ENCODE data around the gene EEF2K. TPM values are rescaled to one million over a fixed set of nuclear protein-coding genes. Genes with fewer than 3 reads are reported as not detected.

Gene EEF2K
- polyA plus RNA-seq, 4 donors, result 2.4 to 23.5 (median 5.8) TPM

GRCh38 chr16:22320572-22321339, 114.7 kb downstream of the EEF2K start:
- FAIRE-seq (no peak), DNase-seq (no peak)
- H3K4me1 ChIP-seq (ENCODE audit: control insufficient read depth in 3 of 3, insufficient read depth in 2 of 3, low read depth in 1 of 3, low read length in 2 of 3), result peaks cover 0 to 3% (median 0%) of the 10 kb centered on the region in 3 donors
- WGBS, 3 donors, result 80 to 82% (median 81%) methylated on average over 13 of the region's 13 CpGs
- H3K27ac ChIP-seq (ENCODE audit: low read depth in 1 of 3, low read length in 2 of 3), result no peak overlapping the region
- H3K9me3 ChIP-seq (ENCODE audit: control insufficient read depth in 2 of 2, insufficient read depth in 1 of 2, low read depth in 1 of 2, low read length in 1 of 2), result no peaks in the 10 kb centered on the region
- peaks cover 30 to 80% (median 31%) of the 10 kb centered on the region in 3 donors for H3K36me3 ChIP-seq (ENCODE audit: control insufficient read depth in 3 of 3, insufficient read depth in 2 of 3, low read depth in 1 of 3, low read length in 3 of 3)
- H3K27me3 ChIP-seq (ENCODE audit: control insufficient read depth in 3 of 3, insufficient read depth in 3 of 3, low read length in 3 of 3), result no peaks in the 10 kb centered on the region
- H3K4me3 ChIP-seq (ENCODE audit: low read depth in 1 of 3, low read length in 3 of 3), result no peak overlapping the region

- 45 to 51% (median 51%) methylated on average over 16 of the region's 16 CpGs for WGBS, 3 donors
- Histone ChIP-seq H3K27me3 (ENCODE audit: control insufficient read depth in 3 of 3, insufficient read depth in 3 of 3, low read length in 3 of 3) (no peaks in the 10 kb centered on the region), H3K4me3 (ENCODE audit: low read depth in 1 of 3, low read length in 3 of 3) (no peak overlapping the region), H3K36me3 (ENCODE audit: control insufficient read depth in 3 of 3, insufficient read depth in 2 of 3, low read depth in 1 of 3, low read length in 3 of 3) (peaks cover 32 to 82% (median 33%) of the 10 kb centered on the region in 3 donors), H3K27ac (ENCODE audit: low read depth in 1 of 3, low read length in 2 of 3) (no peak overlapping the region), H3K4me1 (ENCODE audit: control insufficient read depth in 3 of 3, insufficient read depth in 2 of 3, low read depth in 1 of 3, low read length in 2 of 3) (peaks cover 0 to 3% (median 0%) of the 10 kb centered on the region in 3 donors), H3K9me3 (ENCODE audit: control insufficient read depth in 2 of 2, insufficient read depth in 1 of 2, low read depth in 1 of 2, low read length in 1 of 2) (no peaks in the 10 kb centered on the region)
- DNase-seq (peak; percentile 71 to 87), FAIRE-seq (no peak)
Observed at GRCh38 chr16:22321340-22322001, 115.4 kb downstream of the EEF2K start.

- Histone ChIP-seq H3K27me3 (ENCODE audit: control insufficient read depth in 3 of 3, insufficient read depth in 3 of 3, low read length in 3 of 3) (no peaks in the 10 kb centered on the region), H3K4me3 (ENCODE audit: low read depth in 1 of 3, low read length in 3 of 3) (no peak overlapping the region), H3K36me3 (ENCODE audit: control insufficient read depth in 3 of 3, insufficient read depth in 2 of 3, low read depth in 1 of 3, low read length in 3 of 3) (peaks cover 28 to 82% (median 32%) of the 10 kb centered on the region in 3 donors), H3K9me3 (ENCODE audit: control insufficient read depth in 2 of 2, insufficient read depth in 1 of 2, low read depth in 1 of 2, low read length in 1 of 2) (no peaks in the 10 kb centered on the region), H3K4me1 (ENCODE audit: control insufficient read depth in 3 of 3, insufficient read depth in 2 of 3, low read depth in 1 of 3, low read length in 2 of 3) (peaks cover 0 to 3% (median 0%) of the 10 kb centered on the region in 3 donors), H3K27ac (ENCODE audit: low read depth in 1 of 3, low read length in 2 of 3) (no peak overlapping the region)
- 96 to 97% (median 96%) methylated on average over 11 of the region's 11 CpGs for WGBS, 3 donors
- DNase-seq, result no peak
- no peak for FAIRE-seq
Observed at GRCh38 chr16:22322021-22322471, 116.0 kb downstream of the EEF2K start.

- Histone ChIP-seq H3K27ac (ENCODE audit: low read depth in 1 of 3, low read length in 2 of 3) (no peak overlapping the region), H3K36me3 (ENCODE audit: control insufficient read depth in 3 of 3, insufficient read depth in 2 of 3, low read depth in 1 of 3, low read length in 3 of 3) (peaks cover 28 to 81% (median 32%) of the 10 kb centered on the region in 3 donors), H3K27me3 (ENCODE audit: control insufficient read depth in 3 of 3, insufficient read depth in 3 of 3, low read length in 3 of 3) (no peaks in the 10 kb centered on the region), H3K4me1 (ENCODE audit: control insufficient read depth in 3 of 3, insufficient read depth in 2 of 3, low read depth in 1 of 3, low read length in 2 of 3) (peaks cover 0 to 3% (median 0%) of the 10 kb centered on the region in 3 donors), H3K4me3 (ENCODE audit: low read depth in 1 of 3, low read length in 3 of 3) (no peak overlapping the region), H3K9me3 (ENCODE audit: control insufficient read depth in 2 of 2, insufficient read depth in 1 of 2, low read depth in 1 of 2, low read length in 1 of 2) (no peaks in the 10 kb centered on the region)
- FAIRE-seq (no peak), DNase-seq (no peak)
- 92 to 96% (median 95%) methylated on average over 15 to 17 of the region's 17 CpGs for WGBS, 3 donors
Observed at GRCh38 chr16:22322741-22323140, 116.7 kb downstream of the EEF2K start.

- FAIRE-seq (no peak), DNase-seq (no peak)
- 90 to 92% (median 91%) methylated on average over 11 to 12 of the region's 12 CpGs for WGBS, 3 donors
- peaks cover 27 to 82% (median 37%) of the 10 kb centered on the region in 3 donors for H3K36me3 ChIP-seq (ENCODE audit: control insufficient read depth in 3 of 3, insufficient read depth in 2 of 3, low read depth in 1 of 3, low read length in 3 of 3)
- no peaks in the 10 kb centered on the region for H3K9me3 ChIP-seq (ENCODE audit: control insufficient read depth in 2 of 2, insufficient read depth in 1 of 2, low read depth in 1 of 2, low read length in 1 of 2)
- no peak overlapping the region for H3K4me3 ChIP-seq (ENCODE audit: low read depth in 1 of 3, low read length in 3 of 3)
- no peak overlapping the region for H3K27ac ChIP-seq (ENCODE audit: low read depth in 1 of 3, low read length in 2 of 3)
- H3K4me1 ChIP-seq (ENCODE audit: control insufficient read depth in 3 of 3, insufficient read depth in 2 of 3, low read depth in 1 of 3, low read length in 2 of 3), result peaks cover 0 to 3% (median 0%) of the 10 kb centered on the region in 3 donors
- H3K27me3 ChIP-seq (ENCODE audit: control insufficient read depth in 3 of 3, insufficient read depth in 3 of 3, low read length in 3 of 3), result no peaks in the 10 kb centered on the region
Observed at GRCh38 chr16:22323173-22323958, 117.3 kb downstream of the EEF2K start.

GRCh38 chr16:22323959-22324786, 118.1 kb downstream of the EEF2K start:
- no peaks in the 10 kb centered on the region for H3K9me3 ChIP-seq (ENCODE audit: control insufficient read depth in 2 of 2, insufficient read depth in 1 of 2, low read depth in 1 of 2, low read length in 1 of 2)
- no peak overlapping the region for H3K4me3 ChIP-seq (ENCODE audit: low read depth in 1 of 3, low read length in 3 of 3)
- peaks cover 25 to 82% (median 37%) of the 10 kb centered on the region in 3 donors for H3K36me3 ChIP-seq (ENCODE audit: control insufficient read depth in 3 of 3, insufficient read depth in 2 of 3, low read depth in 1 of 3, low read length in 3 of 3)
- H3K27me3 ChIP-seq (ENCODE audit: control insufficient read depth in 3 of 3, insufficient read depth in 3 of 3, low read length in 3 of 3), result no peaks in the 10 kb centered on the region
- 90 to 95% (median 93%) methylated on average over 24 of the region's 24 CpGs for WGBS, 3 donors
- no peak for DNase-seq
- peaks cover 0 to 3% (median 0%) of the 10 kb centered on the region in 3 donors for H3K4me1 ChIP-seq (ENCODE audit: control insufficient read depth in 3 of 3, insufficient read depth in 2 of 3, low read depth in 1 of 3, low read length in 2 of 3)
- H3K27ac ChIP-seq (ENCODE audit: low read depth in 1 of 3, low read length in 2 of 3), result no peak overlapping the region
- no peak for FAIRE-seq

GRCh38 chr16:22324787-22325597, 118.9 kb downstream of the EEF2K start:
- WGBS, 3 donors, result 94 to 96% (median 95%) methylated on average over 19 of the region's 19 CpGs
- Histone ChIP-seq H3K36me3 (ENCODE audit: control insufficient read depth in 3 of 3, insufficient read depth in 2 of 3, low read depth in 1 of 3, low read length in 3 of 3) (peaks cover 24 to 86% (median 39%) of the 10 kb centered on the region in 3 donors), H3K4me3 (ENCODE audit: low read depth in 1 of 3, low read length in 3 of 3) (no peak overlapping the region), H3K9me3 (ENCODE audit: control insufficient read depth in 2 of 2, insufficient read depth in 1 of 2, low read depth in 1 of 2, low read length in 1 of 2) (no peaks in the 10 kb centered on the region), H3K4me1 (ENCODE audit: control insufficient read depth in 3 of 3, insufficient read depth in 2 of 3, low read depth in 1 of 3, low read length in 2 of 3) (peaks cover 0 to 3% (median 0%) of the 10 kb centered on the region in 3 donors), H3K27me3 (ENCODE audit: control insufficient read depth in 3 of 3, insufficient read depth in 3 of 3, low read length in 3 of 3) (no peaks in the 10 kb centered on the region), H3K27ac (ENCODE audit: low read depth in 1 of 3, low read length in 2 of 3) (no peak overlapping the region)
- FAIRE-seq (no peak), DNase-seq (no peak)

All from small intestine (tissue), 7 donors.